WI38 (cell line): ENCODE measurements around the gene SLC22A16.

Source experiments
- H3K4me3 ChIP-seq: 2 replicates; pipeline ENCODE4 v1.5.1; 2011; ENCODE audit warnings: low read depth, mild to moderate bottlenecking, control low read depth, low read length
- TF ChIP-seq, protein P1 (sequence below): IDR thresholded peaks from 2 replicates; pipeline ENCODE4 v1.5.1; 2012; ENCODE audit warnings: low read depth, mild to moderate bottlenecking, control low read depth, low read length

Gene SLC22A16

DNA sequence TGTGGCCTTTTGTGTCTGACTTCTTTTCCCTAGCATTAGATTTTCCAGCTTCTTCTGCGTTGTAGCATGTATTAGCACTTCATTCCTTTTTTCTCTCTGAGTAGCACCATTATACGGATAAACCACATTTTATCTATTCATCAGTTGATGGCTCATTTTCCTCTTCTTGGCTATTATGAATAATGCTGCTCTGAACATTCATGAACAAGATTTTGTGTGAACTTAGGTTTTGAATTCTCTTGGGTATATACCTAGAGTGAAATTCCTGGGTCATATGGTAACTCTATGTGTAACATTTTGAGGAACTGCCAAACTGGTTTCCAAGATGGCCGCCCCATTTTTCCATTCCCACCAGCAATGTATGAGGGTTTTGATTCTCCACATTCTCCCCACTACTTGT is 28.7 kb downstream of the SLC22A16 start:
- no peak overlapping the region for H3K4me3 ChIP-seq

GRCh38 chr6:110446405-110446804 is 30.0 kb downstream of the SLC22A16 start:
- TF ChIP-seq, protein P1, sequence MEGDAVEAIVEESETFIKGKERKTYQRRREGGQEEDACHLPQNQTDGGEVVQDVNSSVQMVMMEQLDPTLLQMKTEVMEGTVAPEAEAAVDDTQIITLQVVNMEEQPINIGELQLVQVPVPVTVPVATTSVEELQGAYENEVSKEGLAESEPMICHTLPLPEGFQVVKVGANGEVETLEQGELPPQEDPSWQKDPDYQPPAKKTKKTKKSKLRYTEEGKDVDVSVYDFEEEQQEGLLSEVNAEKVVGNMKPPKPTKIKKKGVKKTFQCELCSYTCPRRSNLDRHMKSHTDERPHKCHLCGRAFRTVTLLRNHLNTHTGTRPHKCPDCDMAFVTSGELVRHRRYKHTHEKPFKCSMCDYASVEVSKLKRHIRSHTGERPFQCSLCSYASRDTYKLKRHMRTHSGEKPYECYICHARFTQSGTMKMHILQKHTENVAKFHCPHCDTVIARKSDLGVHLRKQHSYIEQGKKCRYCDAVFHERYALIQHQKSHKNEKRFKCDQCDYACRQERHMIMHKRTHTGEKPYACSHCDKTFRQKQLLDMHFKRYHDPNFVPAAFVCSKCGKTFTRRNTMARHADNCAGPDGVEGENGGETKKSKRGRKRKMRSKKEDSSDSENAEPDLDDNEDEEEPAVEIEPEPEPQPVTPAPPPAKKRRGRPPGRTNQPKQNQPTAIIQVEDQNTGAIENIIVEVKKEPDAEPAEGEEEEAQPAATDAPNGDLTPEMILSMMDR = no peak

More for the DNA sequence above, 28.7 kb downstream of the SLC22A16 start:
- TF ChIP-seq, protein P1 = no peak

GRCh38 chr6:110440026-110440425 is 36.4 kb downstream of the SLC22A16 start:
- TF ChIP-seq, protein P1 = no peak
- H3K4me3 ChIP-seq = no peak overlapping the region

More at GRCh38 chr6:110446405-110446804, 30.0 kb downstream of the SLC22A16 start:
- H3K4me3 ChIP-seq = no peak overlapping the region

GRCh38 chr6:110439356-110439755 is 37.1 kb downstream of the SLC22A16 start:
- H3K4me3 ChIP-seq = no peak overlapping the region
- TF ChIP-seq, protein P1 = no peak

DNA sequence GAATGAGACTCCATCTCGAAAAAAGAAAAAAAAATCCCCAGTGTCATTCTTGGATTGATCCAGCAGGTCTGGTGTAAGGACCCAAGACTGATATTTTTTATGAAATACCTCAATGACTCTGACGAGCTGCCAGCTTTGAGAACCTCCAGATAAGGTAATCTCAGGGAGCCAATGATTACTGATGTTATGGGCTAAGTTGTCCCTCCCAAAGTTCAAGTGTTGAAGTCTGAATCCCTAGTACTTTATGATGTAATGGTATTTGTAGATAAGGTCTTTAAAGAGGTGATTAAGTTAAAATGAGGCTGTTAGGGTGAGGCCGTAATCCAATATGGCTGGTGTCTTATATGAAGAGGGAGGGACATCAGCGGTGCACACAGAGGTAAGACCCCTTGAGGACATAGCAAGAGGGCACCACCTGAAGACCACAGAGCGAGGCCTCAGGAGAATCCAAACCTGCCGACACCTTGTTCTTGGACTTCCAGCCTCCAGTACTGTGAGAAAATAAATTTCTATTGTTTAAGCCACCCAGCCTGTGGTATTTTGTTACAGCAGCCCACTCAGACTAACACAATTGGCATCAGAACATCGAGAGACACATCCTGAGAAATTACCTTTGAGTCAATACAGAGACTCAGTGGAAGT is 41.3 kb downstream of the SLC22A16 start:
- TF ChIP-seq, protein P1 = no peak
- no peak overlapping the region for H3K4me3 ChIP-seq

DNA sequence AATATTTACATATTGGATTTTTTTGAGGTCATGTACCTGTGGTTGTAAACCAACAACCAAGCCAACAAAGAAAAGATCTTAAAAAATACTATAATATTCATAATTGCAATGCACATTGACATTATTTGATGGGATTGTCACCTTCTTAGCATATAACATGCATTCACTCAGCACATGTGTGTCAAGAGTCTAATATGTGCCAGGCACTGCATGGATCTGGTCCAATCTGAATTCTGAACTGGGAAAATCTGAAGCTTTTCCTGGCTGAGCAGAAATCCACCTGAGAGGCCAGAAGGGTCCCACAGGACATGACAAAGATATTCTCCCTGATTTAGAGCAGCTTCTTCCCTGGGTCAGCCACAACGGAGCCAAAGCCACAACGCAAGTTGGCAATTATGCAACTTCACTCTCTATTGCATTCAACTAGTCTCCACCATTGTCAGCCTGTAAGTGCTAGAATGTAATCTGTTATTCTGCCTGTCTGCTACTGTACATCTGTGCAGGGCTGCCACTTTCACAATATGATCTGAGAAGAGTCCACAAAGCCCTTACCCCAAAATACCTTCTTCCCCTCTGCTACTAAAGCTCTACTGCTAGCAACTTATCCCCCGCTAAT is 44.0 kb downstream of the SLC22A16 start:
- TF ChIP-seq, protein P1 = no peak
- H3K4me3 ChIP-seq = no peak overlapping the region

DNA sequence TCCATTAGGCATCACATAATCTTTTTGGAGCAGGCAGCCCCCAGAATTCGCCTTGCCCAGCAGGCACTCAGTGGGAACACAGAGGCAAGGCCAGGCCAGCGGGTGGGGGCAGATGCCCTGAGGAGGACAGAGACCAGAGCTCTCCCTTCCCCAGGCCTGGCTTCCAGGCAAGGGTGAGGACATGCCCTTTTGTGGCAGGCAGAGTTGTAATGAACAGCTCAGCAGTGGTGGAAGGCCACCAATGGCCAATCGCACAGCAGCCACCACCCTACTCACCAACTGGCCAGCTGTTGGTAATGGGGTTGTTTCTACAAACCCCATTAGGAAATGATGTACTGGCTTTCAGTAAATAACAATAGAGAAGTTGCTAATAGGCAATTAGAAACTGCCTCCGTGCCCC is 45.7 kb downstream of the SLC22A16 start:
- TF ChIP-seq, protein P1 = no peak
- no peak overlapping the region for H3K4me3 ChIP-seq
